HepG2 (cell line): Measurements from ENCODE around the gene NKAIN2. TPM values are rescaled to one million over a fixed set of nuclear protein-coding genes. Genes with fewer than 3 reads are reported as not detected.

ENCODE experiments used
- ATAC-seq: fragments of 200-7000 bp; cut with Tn5 transposase; 3 replicates; pipeline ENCODE4 v1.9.1; 2020; ENCODE audit warnings: mild to moderate bottlenecking, moderate library complexity
- BruUV-seq: library from RNA; stranded (reverse); fragments of 400-500 nt; replicated peaks from 2 replicates; lab custom pipeline; 2021; lab: Mats Ljungman, UMichigan
- CTCF ChIA-PET: fragments of 300-600 bp; formaldehyde crosslinking; extraction: SDS; loops from one replicate; lab custom pipeline; 2021; ENCODE audit warnings: low total read pairs, inconsistent platforms, low intra/inter-chr PET ratio; lab: Yijun Ruan, JAX
- POLR2A ChIA-PET: fragments of 350-600 bp; sonication (Branson Sonifier 250); formaldehyde crosslinking; loops from one replicate; lab custom pipeline; 2020; ENCODE audit warnings: antibody characterized with exemption, inconsistent platforms; lab: Yijun Ruan, JAX
- DNase-seq: peaks from one replicate; pipeline ENCODE4 v3.0.0-alpha.2; 2015; ENCODE audit warnings: low spot score
- FAIRE-seq: peaks from 3 replicates; lab custom pipeline; 2011; peaks lifted over from hg19 to GRCh38; lab: Jason Lieb, UNC
- H2AFZ ChIP-seq: one replicate; pipeline ENCODE4 v1.6.1; 2011; ENCODE audit warnings: low read length, inconsistent platforms
- H3K27ac ChIP-seq: fragments of 300-600 bp; 3 replicates; pipeline ENCODE4 v1.8.0; 2011; ENCODE audit warnings: mixed run types, mild to moderate bottlenecking, mixed read lengths, low read length, inconsistent platforms; ENCODE audit not compliant: insufficient read depth; ENCODE audit errors: extremely low read length
- H3K27me3 ChIP-seq, 2 experiments: fragments of 200-600 bp in 1 of 2; 2 replicates in 1 of 2; 3 replicates in 1 of 2; pipeline versions ENCODE4 v1.6.0 to v1.8.0; 2011; ENCODE audit warnings: low read length in 2 of 2, mild to moderate bottlenecking in 2 of 2, moderate library complexity in 2 of 2, inconsistent platforms in 1 of 2; ENCODE audit not compliant: insufficient read depth in 2 of 2, control insufficient read depth in 1 of 2
- H3K36me3 ChIP-seq, 2 experiments: fragments of 200-600 bp in 1 of 2; replicated peaks in 1 of 2; 2 replicates in 1 of 2; 3 replicates in 1 of 2; pipeline versions ENCODE4 v1.5.1 to v1.8.0; 2011; ENCODE audit warnings: low read length in 2 of 2, inconsistent platforms in 1 of 2; ENCODE audit not compliant: insufficient read depth in 2 of 2, control insufficient read depth in 1 of 2
- H3K4me1 ChIP-seq: 2 replicates; pipeline ENCODE4 v1.5.1; 2012; ENCODE audit warnings: low read length, inconsistent platforms; ENCODE audit not compliant: insufficient read depth
- H3K4me2 ChIP-seq: 2 replicates; pipeline ENCODE4 v1.6.0; 2011; ENCODE audit warnings: low read depth, low read length, inconsistent platforms
- H3K4me3 ChIP-seq, 3 experiments: fragments of 200-600 bp in 1 of 3; sonication (generic), shearing (Covaris generic) in 1 of 3; replicated peaks in 1 of 3; 2 replicates each; pipeline ENCODE4 v1.5.1; 2011 to 2016; ENCODE audit warnings: low read length in 3 of 3, inconsistent platforms in 2 of 3, low read depth in 2 of 3, mild to moderate bottlenecking in 2 of 3, control low read depth in 1 of 3, mixed read lengths in 1 of 3; ENCODE audit not compliant: insufficient read depth in 1 of 3
- H3K79me2 ChIP-seq: one replicate; pipeline ENCODE4 v1.6.1; 2011; ENCODE audit warnings: low read length, inconsistent platforms; ENCODE audit not compliant: insufficient read depth
- H3K9ac ChIP-seq: 2 replicates; pipeline ENCODE4 v1.6.0; 2011; ENCODE audit warnings: mild to moderate bottlenecking, low read depth, low read length, inconsistent platforms; ENCODE audit not compliant: insufficient read depth
- H3K9me3 ChIP-seq: 2 replicates; pipeline ENCODE4 v1.5.1; 2012; ENCODE audit warnings: mild to moderate bottlenecking, low read length
- H4K20me1 ChIP-seq: 2 replicates; pipeline ENCODE4 v1.6.0; 2011; ENCODE audit warnings: inconsistent platforms, mild to moderate bottlenecking, low read length, moderate library complexity; ENCODE audit not compliant: insufficient read depth
- KAT2B ChIP-seq: fragments of 150-350 bp; IDR thresholded peaks from 2 replicates; pipeline ENCODE4 v1.6.1; 2014; ENCODE audit warnings: low read depth, low read length, borderline replicate concordance
- RFXANK ChIP-seq: IDR thresholded peaks from 2 replicates; pipeline ENCODE4 v1.6.1; 2016
- RNF2 ChIP-seq: fragments of 450-650 bp; conservative IDR thresholded peaks from 2 replicates; pipeline ENCODE4 v1.6.1; 2016; ENCODE audit warnings: low read depth
- SP140L ChIP-seq: sonication (generic); formaldehyde crosslinking; IDR thresholded peaks from 2 replicates; pipeline ENCODE4 v1.4.0; 2020; ENCODE audit warnings: missing genetic modification reagents, borderline replicate concordance
- STAG1 ChIP-seq: sonication (generic); formaldehyde crosslinking; IDR thresholded peaks from 2 replicates; pipeline ENCODE4 v1.4.0; 2020; ENCODE audit warnings: missing genetic modification reagents
- ZNF569 ChIP-seq: sonication (generic); formaldehyde crosslinking; IDR thresholded peaks from 2 replicates; pipeline ENCODE4 v1.5.0; 2020; ENCODE audit warnings: mild to moderate bottlenecking, missing genetic modification reagents, moderate library complexity, borderline replicate concordance
- ZNF720 ChIP-seq: sonication (generic); formaldehyde crosslinking; IDR thresholded peaks from 2 replicates; pipeline ENCODE4 v1.4.0; 2020; ENCODE audit warnings: missing genetic modification reagents
- in situ Hi-C: cut with HindIII; loops from 2 replicates; pipeline ENCODE4 v1.10.0; 2017; ENCODE audit warnings: low pct_unique_long_range_greater_than_20kb; ENCODE audit not compliant: extremely low pct_ligation_motif_present
- intact Hi-C: fragments of 100-400 bp; cut with micrococcal nuclease; formaldehyde crosslinking; loops from one replicate; pipeline ENCODE4 v1.10.0; 2022; ENCODE audit not compliant: unreplicated experiment
- polyA plus RNA-seq, 8 experiments: library from polyadenylated mRNA; depleted of rRNA in 3 of 8; stranded (reverse) in 7 of 8; unstranded in 1 of 8; fragments of >200 nt; fragmentation: Illumina TruSeq in 4 of 8; extraction: Trizol in 4 of 8; gene quantifications; 2 replicates each; pipeline versions ENCODE4 v1.2.1 to v1.2.3, GENCODE V29; 2011 to 2016; ENCODE audit warnings: low read depth in 4 of 8, missing spikeins in 1 of 8, mixed read lengths in 1 of 8; ENCODE audit not compliant: insufficient read depth in 1 of 8
- total RNA-seq, 5 experiments: library from RNA; depleted of rRNA; stranded (reverse); fragments of >200 nt; fragmentation: Illumina TruSeq; extraction: Trizol; gene quantifications; 2 replicates each; pipeline ENCODE4 v1.2.3, GENCODE V29; 2016; ENCODE audit warnings: low read depth in 1 of 5
- TF ChIP-seq, protein P1 (sequence below): fragments of 450-650 bp; IDR thresholded peaks from 2 replicates; pipeline ENCODE4 v1.6.1; 2017
- TF ChIP-seq, protein P2 (sequence below): sonication (generic); formaldehyde crosslinking; IDR thresholded peaks from 2 replicates; pipeline ENCODE4 v1.4.0; 2020; ENCODE audit warnings: missing genetic modification reagents; ENCODE audit errors: not compliant biosample characterization
- TF ChIP-seq, protein P3 (sequence below): sonication (generic); formaldehyde crosslinking; IDR thresholded peaks from 2 replicates; pipeline ENCODE4 v1.4.0; 2020; ENCODE audit warnings: mild to moderate bottlenecking, missing genetic modification reagents, borderline replicate concordance
- TF ChIP-seq, protein P4 (sequence below): sonication (generic); formaldehyde crosslinking; conservative IDR thresholded peaks from 2 replicates; pipeline ENCODE4 v1.4.0; 2020; ENCODE audit warnings: missing genetic modification reagents

NKAIN2 gene
- total and polyA plus RNA-seq, 2 of the 13 experiments (the other 11 are each of a cell fraction or from before 2014, with no cell fraction given), result not detected

DNA sequence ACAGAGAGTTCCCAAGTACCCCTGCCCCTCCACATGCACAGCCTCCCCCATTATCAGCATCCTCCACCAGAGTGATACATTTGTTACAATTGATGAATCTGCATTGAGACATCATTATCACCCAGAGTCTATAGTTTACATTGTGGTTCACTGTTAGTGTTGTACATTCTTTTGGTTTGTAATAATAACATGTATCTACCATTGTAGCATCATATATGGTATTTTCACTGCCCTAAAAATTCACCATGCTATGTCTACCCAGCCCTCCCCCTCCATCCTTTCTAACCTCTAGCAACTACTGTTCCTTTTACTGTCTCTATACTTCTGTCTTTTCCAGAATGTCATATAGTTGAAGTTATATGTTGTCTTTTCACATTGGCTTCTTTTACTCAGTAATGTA, 884.7 kb downstream of the NKAIN2 start:
- ChIA-PET CTCF (no interaction called here), POLR2A (no interaction called here)
- no peak for TF ChIP-seq ZNF720
- TF ChIP-seq, protein P1, sequence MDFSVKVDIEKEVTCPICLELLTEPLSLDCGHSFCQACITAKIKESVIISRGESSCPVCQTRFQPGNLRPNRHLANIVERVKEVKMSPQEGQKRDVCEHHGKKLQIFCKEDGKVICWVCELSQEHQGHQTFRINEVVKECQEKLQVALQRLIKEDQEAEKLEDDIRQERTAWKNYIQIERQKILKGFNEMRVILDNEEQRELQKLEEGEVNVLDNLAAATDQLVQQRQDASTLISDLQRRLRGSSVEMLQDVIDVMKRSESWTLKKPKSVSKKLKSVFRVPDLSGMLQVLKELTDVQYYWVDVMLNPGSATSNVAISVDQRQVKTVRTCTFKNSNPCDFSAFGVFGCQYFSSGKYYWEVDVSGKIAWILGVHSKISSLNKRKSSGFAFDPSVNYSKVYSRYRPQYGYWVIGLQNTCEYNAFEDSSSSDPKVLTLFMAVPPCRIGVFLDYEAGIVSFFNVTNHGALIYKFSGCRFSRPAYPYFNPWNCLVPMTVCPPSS, result no peak
- no peak for TF ChIP-seq SP140L (CRISPR knock-in tag)
- TF ChIP-seq ZNF569, result no peak
- TF ChIP-seq, protein P2, sequence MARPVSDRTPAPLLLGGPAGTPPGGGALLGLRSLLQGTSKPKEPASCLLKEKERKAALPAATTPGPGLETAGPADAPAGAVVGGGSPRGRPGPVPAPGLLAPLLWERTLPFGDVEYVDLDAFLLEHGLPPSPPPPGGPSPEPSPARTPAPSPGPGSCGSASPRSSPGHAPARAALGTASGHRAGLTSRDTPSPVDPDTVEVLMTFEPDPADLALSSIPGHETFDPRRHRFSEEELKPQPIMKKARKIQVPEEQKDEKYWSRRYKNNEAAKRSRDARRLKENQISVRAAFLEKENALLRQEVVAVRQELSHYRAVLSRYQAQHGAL (CRISPR knock-in tag), result no peak
- TF ChIP-seq STAG1 (CRISPR knock-in tag), result no peak
- TF ChIP-seq, protein P3, sequence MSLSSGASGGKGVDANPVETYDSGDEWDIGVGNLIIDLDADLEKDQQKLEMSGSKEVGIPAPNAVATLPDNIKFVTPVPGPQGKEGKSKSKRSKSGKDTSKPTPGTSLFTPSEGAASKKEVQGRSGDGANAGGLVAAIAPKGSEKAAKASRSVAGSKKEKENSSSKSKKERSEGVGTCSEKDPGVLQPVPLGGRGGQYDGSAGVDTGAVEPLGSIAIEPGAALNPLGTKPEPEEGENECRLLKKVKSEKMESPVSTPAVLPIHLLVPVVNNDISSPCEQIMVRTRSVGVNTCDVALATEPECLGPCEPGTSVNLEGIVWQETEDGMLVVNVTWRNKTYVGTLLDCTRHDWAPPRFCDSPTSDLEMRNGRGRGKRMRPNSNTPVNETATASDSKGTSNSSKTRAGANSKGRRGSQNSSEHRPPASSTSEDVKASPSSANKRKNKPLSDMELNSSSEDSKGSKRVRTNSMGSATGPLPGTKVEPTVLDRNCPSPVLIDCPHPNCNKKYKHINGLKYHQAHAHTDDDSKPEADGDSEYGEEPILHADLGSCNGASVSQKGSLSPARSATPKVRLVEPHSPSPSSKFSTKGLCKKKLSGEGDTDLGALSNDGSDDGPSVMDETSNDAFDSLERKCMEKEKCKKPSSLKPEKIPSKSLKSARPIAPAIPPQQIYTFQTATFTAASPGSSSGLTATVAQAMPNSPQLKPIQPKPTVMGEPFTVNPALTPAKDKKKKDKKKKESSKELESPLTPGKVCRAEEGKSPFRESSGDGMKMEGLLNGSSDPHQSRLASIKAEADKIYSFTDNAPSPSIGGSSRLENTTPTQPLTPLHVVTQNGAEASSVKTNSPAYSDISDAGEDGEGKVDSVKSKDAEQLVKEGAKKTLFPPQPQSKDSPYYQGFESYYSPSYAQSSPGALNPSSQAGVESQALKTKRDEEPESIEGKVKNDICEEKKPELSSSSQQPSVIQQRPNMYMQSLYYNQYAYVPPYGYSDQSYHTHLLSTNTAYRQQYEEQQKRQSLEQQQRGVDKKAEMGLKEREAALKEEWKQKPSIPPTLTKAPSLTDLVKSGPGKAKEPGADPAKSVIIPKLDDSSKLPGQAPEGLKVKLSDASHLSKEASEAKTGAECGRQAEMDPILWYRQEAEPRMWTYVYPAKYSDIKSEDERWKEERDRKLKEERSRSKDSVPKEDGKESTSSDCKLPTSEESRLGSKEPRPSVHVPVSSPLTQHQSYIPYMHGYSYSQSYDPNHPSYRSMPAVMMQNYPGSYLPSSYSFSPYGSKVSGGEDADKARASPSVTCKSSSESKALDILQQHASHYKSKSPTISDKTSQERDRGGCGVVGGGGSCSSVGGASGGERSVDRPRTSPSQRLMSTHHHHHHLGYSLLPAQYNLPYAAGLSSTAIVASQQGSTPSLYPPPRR, result no peak
- no peak for TF ChIP-seq RNF2
- TF ChIP-seq KAT2B, result no peak
- no peak for TF ChIP-seq RFXANK (CRISPR knock-in tag)
- TF ChIP-seq, protein P4, sequence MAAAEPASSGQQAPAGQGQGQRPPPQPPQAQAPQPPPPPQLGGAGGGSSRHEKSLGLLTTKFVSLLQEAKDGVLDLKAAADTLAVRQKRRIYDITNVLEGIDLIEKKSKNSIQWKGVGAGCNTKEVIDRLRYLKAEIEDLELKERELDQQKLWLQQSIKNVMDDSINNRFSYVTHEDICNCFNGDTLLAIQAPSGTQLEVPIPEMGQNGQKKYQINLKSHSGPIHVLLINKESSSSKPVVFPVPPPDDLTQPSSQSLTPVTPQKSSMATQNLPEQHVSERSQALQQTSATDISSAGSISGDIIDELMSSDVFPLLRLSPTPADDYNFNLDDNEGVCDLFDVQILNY (CRISPR knock-in tag), result no peak
- TF ChIP-seq, all 625 proteins: peak for 0

More for the DNA sequence above, 884.7 kb downstream of the NKAIN2 start:
- Histone ChIP-seq H3K9ac (no peak overlapping the region), H3K79me2 (no peaks in the 10 kb centered on the region), H3K36me3 (no peaks in the 10 kb centered on the region), H2AFZ (no peak overlapping the region), H4K20me1 (no peaks in the 10 kb centered on the region), H3K4me2 (no peak overlapping the region), H3K9me3 (0 out of 2 replicates have a peak, but pooled peaks cover 5% of the 10 kb centered on the region), H3K27ac (no peak overlapping the region), H3K4me3 (no peak overlapping the region), H3K27me3 (no peaks in the 10 kb centered on the region), H3K4me1 (no peaks in the 10 kb centered on the region)
- intact Hi-C loops, result no loop called here
- no peak for FAIRE-seq
- BruUV-seq, result no TSS peak
- ATAC-seq, result no peak
- DNase-seq, result no peak
- in situ Hi-C loops, result no loop called here
